Prostate gland (tissue), 2 donors: ENCODE data around the gene DSCAM.

Experiments
- POLR2A ChIP-seq: fragments of 450-650 bp; IDR thresholded peaks from one replicate; pipeline ENCODE4 v1.6.1; 2016; ENCODE audit warnings: antibody characterized with exemption, mild to moderate bottlenecking
- POLR2AphosphoS5 ChIP-seq: sonication (generic); formaldehyde crosslinking; IDR thresholded peaks from one replicate; pipeline ENCODE4 v1.6.1; 2017; ENCODE audit warnings: antibody characterized with exemption
- TF ChIP-seq, protein P1 (sequence below), 4 experiments: fragments of 200-600 bp in 2 of 4; fragments of 450-650 bp in 2 of 4; sonication (generic) in 2 of 4; IDR thresholded peaks; 1 replicate in 3 of 4; 2 replicates in 1 of 4; pipeline ENCODE4 v1.5.1; 2016 to 2019; ENCODE audit warnings: antibody characterized with exemption in 4 of 4, mild to moderate bottlenecking in 2 of 4, moderate library complexity in 2 of 4

DNA sequence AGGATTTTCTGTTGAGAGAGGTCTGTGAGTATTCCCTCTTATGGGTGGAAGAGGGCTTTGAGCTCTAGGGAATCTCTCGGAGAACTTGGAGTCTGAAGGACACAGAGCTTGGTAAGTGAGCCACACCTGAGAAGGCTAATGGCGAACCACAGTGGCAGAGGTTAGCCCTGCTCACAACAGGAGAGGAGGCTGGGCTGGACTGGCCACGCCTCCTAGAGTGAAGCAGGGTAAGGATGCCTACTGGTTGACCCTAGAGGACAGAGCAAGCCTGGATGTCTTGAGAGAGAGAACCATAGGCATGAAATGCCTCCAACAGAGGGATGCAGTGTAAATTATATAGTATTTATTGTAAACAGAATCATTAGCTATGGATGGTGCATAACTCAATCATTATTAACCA, 747.1 kb downstream of the DSCAM start:
- TF ChIP-seq, protein P1, sequence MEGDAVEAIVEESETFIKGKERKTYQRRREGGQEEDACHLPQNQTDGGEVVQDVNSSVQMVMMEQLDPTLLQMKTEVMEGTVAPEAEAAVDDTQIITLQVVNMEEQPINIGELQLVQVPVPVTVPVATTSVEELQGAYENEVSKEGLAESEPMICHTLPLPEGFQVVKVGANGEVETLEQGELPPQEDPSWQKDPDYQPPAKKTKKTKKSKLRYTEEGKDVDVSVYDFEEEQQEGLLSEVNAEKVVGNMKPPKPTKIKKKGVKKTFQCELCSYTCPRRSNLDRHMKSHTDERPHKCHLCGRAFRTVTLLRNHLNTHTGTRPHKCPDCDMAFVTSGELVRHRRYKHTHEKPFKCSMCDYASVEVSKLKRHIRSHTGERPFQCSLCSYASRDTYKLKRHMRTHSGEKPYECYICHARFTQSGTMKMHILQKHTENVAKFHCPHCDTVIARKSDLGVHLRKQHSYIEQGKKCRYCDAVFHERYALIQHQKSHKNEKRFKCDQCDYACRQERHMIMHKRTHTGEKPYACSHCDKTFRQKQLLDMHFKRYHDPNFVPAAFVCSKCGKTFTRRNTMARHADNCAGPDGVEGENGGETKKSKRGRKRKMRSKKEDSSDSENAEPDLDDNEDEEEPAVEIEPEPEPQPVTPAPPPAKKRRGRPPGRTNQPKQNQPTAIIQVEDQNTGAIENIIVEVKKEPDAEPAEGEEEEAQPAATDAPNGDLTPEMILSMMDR (IDR thresholded peaks at IDR 0.05): no peak
- TF ChIP-seq POLR2AphosphoS5 (no peak), POLR2A (no peak)
